ENCODE data around the gene GMPS. TPM values are rescaled to one million over a fixed set of nuclear protein-coding genes. Genes with fewer than 3 reads are reported as not detected.
"Not testable (repeated sequence)": the region's sequence is repeated elsewhere in the genome, so short reads cannot be mapped to it uniquely, and the experiment has no call there.

Gene GMPS
- total RNA-seq, 1 experiment from 2014 or later = 137 TPM

DNA sequence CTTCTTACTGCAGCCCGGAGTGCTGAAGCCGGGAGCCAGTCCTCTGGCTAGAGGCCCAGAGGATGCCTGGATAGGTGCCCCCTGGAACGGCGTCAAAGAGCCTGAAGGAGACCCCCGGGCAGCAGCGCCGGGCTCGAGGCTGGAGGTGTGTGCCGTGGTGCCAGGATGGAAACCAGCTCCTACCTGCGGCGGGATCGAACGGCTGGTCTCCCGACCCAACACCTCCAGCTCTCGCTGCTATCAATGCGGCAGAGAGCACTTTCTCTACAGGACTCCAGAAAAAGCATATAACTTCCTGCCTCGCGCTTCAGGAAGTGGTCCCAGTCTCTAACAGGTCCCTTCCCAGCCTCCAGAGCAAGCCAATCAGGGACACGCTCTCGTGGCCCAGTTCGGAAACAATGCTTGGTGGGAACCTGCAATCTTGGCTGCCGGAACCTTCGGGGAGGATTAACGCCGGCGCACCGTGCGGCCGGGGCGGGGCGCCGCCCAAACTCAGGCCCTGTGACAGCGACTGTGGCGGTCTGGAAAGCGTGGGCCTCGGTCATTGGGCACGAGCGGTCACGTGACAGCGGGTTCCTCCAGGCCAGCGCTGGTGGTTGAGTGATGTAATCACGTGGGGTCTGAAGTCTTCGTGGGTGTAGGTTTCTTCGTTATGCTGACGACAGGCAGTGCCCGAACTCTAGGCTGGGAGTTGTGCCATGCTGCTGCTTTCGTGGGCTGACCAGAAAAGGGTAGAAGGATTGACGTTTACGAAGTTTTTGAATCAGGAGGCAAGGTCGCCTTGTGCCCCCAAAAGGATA is 16.1 kb upstream of the GMPS start, which contains the start of gene SLC33A1:
Gene SLC33A1 (minus strand): TSS at position 287 of the 800 bp plus-strand sequence. CDS start 430 bp downstream, outside the sequence.
- CTCF ChIA-PET = interaction anchor here (2.2 kb wide), 1 partner anchor 48 kb away, joined by 9 read pairs; the partner anchor contains the start of gene C3orf33
- H3K9me3 ChIP-seq (ENCODE audit: control insufficient read depth, insufficient read depth, low read depth, low read length) = no peaks in the 10 kb centered on the region
- intact Hi-C loops (cut with micrococcal nuclease; ENCODE audit: unreplicated experiment) (loop anchor here (5.0 to 10.0 kb wide), 2 partner anchors 47 to 500 kb away; partner anchors contain the start of gene C3orf33), in situ Hi-C loops (cut with HindIII; ENCODE audit: low pct_unique_long_range_greater_than_20kb, low sequenced_read_pairs) (no loop called here)
- H3K27ac ChIP-seq (ENCODE audit: low read length) = peak within 1 kb of the TSS; percentile 98
- H3K4me3 ChIP-seq (ENCODE audit: low read depth in 2 of 2, low read length in 2 of 2) = peak within 1 kb of the TSS; percentile 83 to 89
- H3K36me3 ChIP-seq (ENCODE audit: control insufficient read depth, insufficient read depth, low read length) = peaks cover 3% of the 10 kb centered on the region; the same call in 1 of the 2 replicates
- BruUV-seq (replicated peaks) = no TSS peak
- TF ChIP-seq, protein P1, sequence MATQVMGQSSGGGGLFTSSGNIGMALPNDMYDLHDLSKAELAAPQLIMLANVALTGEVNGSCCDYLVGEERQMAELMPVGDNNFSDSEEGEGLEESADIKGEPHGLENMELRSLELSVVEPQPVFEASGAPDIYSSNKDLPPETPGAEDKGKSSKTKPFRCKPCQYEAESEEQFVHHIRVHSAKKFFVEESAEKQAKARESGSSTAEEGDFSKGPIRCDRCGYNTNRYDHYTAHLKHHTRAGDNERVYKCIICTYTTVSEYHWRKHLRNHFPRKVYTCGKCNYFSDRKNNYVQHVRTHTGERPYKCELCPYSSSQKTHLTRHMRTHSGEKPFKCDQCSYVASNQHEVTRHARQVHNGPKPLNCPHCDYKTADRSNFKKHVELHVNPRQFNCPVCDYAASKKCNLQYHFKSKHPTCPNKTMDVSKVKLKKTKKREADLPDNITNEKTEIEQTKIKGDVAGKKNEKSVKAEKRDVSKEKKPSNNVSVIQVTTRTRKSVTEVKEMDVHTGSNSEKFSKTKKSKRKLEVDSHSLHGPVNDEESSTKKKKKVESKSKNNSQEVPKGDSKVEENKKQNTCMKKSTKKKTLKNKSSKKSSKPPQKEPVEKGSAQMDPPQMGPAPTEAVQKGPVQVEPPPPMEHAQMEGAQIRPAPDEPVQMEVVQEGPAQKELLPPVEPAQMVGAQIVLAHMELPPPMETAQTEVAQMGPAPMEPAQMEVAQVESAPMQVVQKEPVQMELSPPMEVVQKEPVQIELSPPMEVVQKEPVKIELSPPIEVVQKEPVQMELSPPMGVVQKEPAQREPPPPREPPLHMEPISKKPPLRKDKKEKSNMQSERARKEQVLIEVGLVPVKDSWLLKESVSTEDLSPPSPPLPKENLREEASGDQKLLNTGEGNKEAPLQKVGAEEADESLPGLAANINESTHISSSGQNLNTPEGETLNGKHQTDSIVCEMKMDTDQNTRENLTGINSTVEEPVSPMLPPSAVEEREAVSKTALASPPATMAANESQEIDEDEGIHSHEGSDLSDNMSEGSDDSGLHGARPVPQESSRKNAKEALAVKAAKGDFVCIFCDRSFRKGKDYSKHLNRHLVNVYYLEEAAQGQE (IDR thresholded peaks at IDR 0.05; ENCODE audit: insufficient read depth in 1 of 2, low read depth in 2 of 2, low read length in 1 of 2) = peak in 1 of 2 experiments; percentile 73; a peak in 1 of 4 replicates
- TF ChIP-seq TCF7L2 (IDR thresholded peaks at IDR 0.05; ENCODE audit: low read depth, low read length) = peak; percentile 65; the same call in 1 of the 2 replicates
- peak; percentile 94 for TF ChIP-seq POLR2AphosphoS5 (IDR thresholded peaks at IDR 0.05; ENCODE audit: low read depth, low read length)
- 0 out of 2 replicates have a peak, but pooled peaks have one; percentile 30 for TF ChIP-seq SIN3A (IDR thresholded peaks at IDR 0.05; ENCODE audit: borderline replicate concordance, insufficient read depth, low read depth, low read length)
- TF ChIP-seq, protein P2, sequence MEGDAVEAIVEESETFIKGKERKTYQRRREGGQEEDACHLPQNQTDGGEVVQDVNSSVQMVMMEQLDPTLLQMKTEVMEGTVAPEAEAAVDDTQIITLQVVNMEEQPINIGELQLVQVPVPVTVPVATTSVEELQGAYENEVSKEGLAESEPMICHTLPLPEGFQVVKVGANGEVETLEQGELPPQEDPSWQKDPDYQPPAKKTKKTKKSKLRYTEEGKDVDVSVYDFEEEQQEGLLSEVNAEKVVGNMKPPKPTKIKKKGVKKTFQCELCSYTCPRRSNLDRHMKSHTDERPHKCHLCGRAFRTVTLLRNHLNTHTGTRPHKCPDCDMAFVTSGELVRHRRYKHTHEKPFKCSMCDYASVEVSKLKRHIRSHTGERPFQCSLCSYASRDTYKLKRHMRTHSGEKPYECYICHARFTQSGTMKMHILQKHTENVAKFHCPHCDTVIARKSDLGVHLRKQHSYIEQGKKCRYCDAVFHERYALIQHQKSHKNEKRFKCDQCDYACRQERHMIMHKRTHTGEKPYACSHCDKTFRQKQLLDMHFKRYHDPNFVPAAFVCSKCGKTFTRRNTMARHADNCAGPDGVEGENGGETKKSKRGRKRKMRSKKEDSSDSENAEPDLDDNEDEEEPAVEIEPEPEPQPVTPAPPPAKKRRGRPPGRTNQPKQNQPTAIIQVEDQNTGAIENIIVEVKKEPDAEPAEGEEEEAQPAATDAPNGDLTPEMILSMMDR (IDR thresholded peaks at IDR 0.05) = no peak
- DNase-seq (ENCODE audit: low read depth, low spot score) (peak; percentile 97), ATAC-seq (peak; percentile 98)
- 0 out of 2 replicates have a peak, but pooled peaks cover 8% of the 10 kb centered on the region for H3K4me1 ChIP-seq (ENCODE audit: control insufficient read depth, insufficient read depth, low read length)
- no peaks in the 10 kb centered on the region for H3K27me3 ChIP-seq (ENCODE audit: control insufficient read depth, insufficient read depth, low read length)
- POLR2A ChIA-PET = no interaction called here

DNA sequence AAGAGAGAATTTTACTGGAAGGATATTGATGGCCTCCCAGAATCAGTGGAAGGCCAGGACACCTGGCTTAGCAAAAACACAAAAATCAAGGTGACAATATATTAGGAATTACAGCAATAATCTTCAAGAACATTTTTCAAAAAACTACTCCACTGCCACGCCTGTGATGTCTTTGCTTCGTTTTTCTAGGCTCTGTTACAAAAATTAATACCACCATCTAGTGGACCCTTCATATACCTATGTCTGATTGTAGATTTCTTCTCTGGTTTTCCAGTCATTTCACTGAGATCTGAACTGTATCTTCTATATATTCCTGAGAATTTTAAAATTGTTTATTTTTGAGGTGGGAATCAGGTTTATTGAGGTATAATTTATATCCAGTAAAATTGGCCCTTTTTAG is 10.6 kb upstream of the GMPS start:
- ChIA-PET CTCF (no interaction called here), POLR2A (no interaction called here)
- in situ Hi-C loops (cut with HindIII; ENCODE audit: low pct_unique_long_range_greater_than_20kb, low sequenced_read_pairs) (no loop called here), intact Hi-C loops (cut with micrococcal nuclease; ENCODE audit: unreplicated experiment) (loop anchor here (1.0 to 10.0 kb wide), 2 partner anchors 107 to 505 kb away; no protein-coding TSS in a partner anchor)
- Histone ChIP-seq H3K4me3 (ENCODE audit: low read depth in 2 of 2, low read length in 2 of 2) (peak overlapping the region; percentile 4 to 39), H3K9me3 (ENCODE audit: control insufficient read depth, insufficient read depth, low read depth, low read length) (no peaks in the 10 kb centered on the region), H3K36me3 (ENCODE audit: control insufficient read depth, insufficient read depth, low read length) (no peaks in the 10 kb centered on the region), H3K27me3 (ENCODE audit: control insufficient read depth, insufficient read depth, low read length) (no peaks in the 10 kb centered on the region), H3K27ac (ENCODE audit: low read length) (no peak overlapping the region), H3K4me1 (ENCODE audit: control insufficient read depth, insufficient read depth, low read length) (no peaks in the 10 kb centered on the region)
- TF ChIP-seq, protein P2 (IDR thresholded peaks at IDR 0.05) = no peak
- no TSS peak for BruUV-seq (replicated peaks)
- peak; percentile 79 for ATAC-seq
- no peak for DNase-seq (ENCODE audit: low read depth, low spot score)

DNA sequence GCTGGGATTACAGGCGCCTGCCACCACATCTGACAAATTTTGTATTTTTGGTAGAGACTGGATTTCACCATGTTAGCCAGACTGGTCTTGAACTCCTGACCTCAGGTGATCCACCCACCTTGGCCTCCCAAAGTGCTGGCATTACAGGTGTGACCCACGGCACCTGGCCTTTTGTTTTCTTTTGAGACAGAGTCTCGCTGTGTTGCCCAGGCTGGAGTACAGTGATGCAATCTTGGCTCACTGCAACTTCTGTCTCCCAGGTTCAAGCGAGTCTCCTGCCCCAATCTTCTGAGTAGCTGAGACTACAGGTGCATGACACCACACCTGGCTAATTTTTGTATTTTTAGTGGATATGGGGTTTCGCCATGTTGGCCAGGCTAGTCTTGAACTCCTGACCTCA is 10.0 kb upstream of the GMPS start:
- intact Hi-C loops (cut with micrococcal nuclease; ENCODE audit: unreplicated experiment) = loop anchor here (1.0 kb wide), 1 partner anchor 107 kb away; no protein-coding TSS in a partner anchor
- in situ Hi-C loops (cut with HindIII; ENCODE audit: low pct_unique_long_range_greater_than_20kb, low sequenced_read_pairs); ATAC-seq; H3K4me1 ChIP-seq (ENCODE audit: control insufficient read depth, insufficient read depth, low read length); BruUV-seq (replicated peaks); H3K27ac ChIP-seq (ENCODE audit: low read length); H3K4me3 ChIP-seq (ENCODE audit: low read depth in 2 of 2, low read length in 2 of 2); H3K9me3 ChIP-seq (ENCODE audit: control insufficient read depth, insufficient read depth, low read depth, low read length); H3K27me3 ChIP-seq (ENCODE audit: control insufficient read depth, insufficient read depth, low read length); POLR2A ChIA-PET; H3K36me3 ChIP-seq (ENCODE audit: control insufficient read depth, insufficient read depth, low read length); DNase-seq (ENCODE audit: low read depth, low spot score): not testable (repeated sequence)
- CTCF ChIA-PET = interaction anchor here (1.0 kb wide), 1 partner anchor 55 kb away, joined by 6 read pairs; the partner anchor contains the start of gene C3orf33

All from Panc1 (cell line).